GM19239 (cell line): ENCODE results near the gene MGRN1.
A peak's percentile ranks its signal among the peaks of the same experiment; 100 is the strongest.

Experiments
- DNase-seq: peaks from one replicate; pipeline ENCODE4 v3.0.0; 2011; ENCODE audit warnings: low spot score; ENCODE audit not compliant: insufficient read length
- FAIRE-seq: peaks from 2 replicates; lab custom pipeline; 2011; peaks lifted over from hg19 to GRCh38; lab: Jason Lieb, UNC

The MGRN1 gene

DNA sequence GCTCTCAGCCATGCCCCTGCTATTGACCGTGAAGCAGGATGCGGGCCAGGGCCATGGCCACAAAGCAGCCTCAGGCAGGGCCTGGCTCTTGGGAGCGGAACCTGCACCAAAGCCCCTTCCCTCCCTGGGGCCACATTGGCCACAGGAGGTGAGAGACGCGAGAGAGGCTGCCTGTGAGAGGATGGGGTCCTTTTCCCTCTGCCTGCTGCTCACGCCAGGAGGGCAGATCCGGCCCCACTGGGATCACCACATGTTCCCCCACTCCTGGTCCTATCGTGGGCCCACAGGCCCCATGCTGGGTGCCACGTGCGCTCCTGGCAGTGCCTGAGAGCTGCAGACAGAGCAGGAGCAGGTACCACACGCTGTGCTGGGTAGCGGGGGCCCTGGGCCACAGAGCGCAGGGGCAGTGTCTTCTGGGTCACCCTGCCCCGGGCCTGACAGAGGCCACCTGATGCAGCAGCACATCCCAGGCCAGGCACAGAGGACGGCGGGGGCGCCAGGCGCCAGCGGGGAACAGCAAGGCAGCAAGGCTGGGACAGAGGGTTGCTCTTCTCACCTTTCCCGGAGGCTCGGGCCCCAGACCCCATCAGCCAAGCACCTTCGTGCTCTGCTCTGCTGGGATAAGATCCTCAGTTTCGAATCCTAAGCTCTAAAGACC lies 59.6 kb downstream of the MGRN1 start:
- DNase-seq (no peak), FAIRE-seq (no peak)

GRCh38 chr16:4684763-4685162 lies 60.1 kb downstream of the MGRN1 start:
- FAIRE-seq (no peak), DNase-seq (no peak)

- no peak for DNase-seq
- no peak for FAIRE-seq
Measured at GRCh38 chr16:4685292-4685691, 60.7 kb downstream of the MGRN1 start.

DNA sequence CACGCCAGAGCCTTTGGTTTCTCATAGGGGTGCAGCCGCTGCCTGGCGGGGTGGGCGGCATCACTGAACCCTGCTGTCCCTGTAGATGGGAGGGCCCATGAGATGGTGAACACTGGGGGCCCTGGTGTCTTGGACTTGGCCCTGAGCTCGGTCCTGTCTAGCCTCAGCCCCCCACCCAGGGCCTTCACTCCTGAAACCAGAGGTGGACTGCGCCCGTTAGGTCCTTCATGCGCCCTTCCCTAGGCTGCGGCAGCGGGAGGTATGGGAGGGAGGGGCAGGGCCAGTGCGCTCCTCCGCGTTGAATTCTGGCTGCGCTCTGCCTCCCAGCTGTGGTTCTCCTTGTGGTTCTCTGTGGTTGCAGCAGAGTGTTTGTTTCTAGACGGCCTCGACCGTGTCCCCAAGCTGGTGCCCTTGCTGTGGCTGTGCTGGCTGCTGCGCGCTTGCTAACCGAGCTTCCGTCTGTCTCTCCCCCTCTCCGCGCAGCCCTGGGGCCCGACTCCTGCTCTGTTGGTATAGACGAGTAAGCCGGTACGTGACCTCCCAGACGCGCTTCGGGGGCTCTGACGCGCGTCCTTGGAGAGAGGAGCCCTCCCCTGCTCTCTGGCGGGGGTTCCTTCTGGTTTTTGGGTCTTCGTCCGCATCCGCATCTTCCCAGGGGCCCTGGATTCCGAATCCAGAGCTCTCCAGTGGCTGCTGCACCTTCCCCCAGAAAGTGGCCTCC lies 61.3 kb downstream of the MGRN1 start:
- no peak for DNase-seq
- no peak for FAIRE-seq

- DNase-seq (no peak), FAIRE-seq (no peak)
Measured at GRCh38 chr16:4686497-4687210, 62.0 kb downstream of the MGRN1 start.

DNA sequence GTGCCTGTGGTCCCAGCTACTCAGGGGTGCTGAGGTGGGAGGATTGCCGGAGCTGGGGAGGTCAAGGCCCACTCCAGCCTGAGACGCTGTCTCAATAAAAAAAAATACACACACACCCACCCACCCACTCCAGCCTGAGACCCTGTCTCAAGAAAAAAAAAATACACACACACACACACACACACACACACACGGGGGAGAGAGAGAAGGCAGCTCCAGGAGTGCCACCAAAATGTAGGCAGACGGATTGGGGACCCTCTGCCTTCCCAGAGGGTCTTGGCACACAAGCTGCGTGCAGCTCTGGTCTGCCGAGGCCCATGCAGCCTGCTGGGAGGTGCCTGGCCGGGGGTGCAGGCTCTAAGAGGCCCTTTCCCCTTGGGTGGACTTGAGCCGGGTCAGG lies 62.8 kb downstream of the MGRN1 start:
- DNase-seq (no peak), FAIRE-seq (no peak)

GRCh38 chr16:4687946-4688673 lies 63.5 kb downstream of the MGRN1 start:
- FAIRE-seq (no peak), DNase-seq (no peak)

DNA sequence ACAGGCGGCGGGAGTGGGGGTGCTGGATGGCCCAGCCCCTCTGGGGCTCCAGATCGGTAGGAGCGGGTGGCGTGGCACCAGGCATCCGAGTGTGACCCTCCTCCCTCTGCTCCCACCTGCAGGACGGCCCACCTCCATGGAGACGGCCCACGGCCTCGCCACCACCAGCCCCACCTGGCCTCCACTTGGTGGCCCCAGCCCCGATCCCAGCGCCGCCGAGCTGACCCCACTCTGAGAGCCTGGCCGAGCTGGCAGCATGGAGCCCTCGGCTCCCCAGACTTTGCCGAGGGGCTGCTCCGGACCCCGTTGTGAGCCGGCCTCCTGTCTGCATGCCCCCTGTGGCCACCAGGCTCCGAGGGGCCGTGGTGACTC lies 64.0 kb downstream of the MGRN1 start:
- DNase-seq (no peak), FAIRE-seq (no peak)

DNA sequence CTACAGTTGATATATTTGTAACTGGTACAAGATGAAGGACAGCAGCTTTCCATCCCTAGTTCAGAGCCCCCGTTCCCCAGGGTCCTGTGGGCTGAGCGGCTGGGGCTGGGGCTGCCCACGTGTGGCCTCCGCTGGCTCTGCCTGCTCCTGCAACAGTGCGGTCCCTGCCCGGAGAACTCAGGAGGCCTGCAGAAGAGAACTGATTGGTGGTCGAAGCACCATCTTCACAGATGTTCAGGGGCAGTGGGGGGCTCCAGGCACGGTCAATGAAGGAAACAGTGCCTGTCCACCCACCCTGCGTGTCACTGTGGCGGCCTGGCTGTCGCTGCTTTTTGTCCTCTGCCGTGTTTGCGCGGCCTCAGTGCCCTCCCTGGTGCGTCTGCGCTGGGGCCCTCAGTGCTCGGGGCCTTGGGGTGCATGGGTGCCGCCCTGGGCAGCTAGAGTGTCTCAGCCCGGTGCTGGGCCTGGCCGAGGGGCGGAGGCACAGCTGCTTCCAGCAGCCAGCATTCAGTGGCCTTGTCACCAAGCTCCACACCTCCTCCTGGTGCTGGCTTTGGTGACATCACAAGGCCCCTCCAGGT lies 64.6 kb downstream of the MGRN1 start:
- FAIRE-seq (no peak), DNase-seq (no peak)

GRCh38 chr16:4689864-4690704 lies 65.5 kb downstream of the MGRN1 start:
- FAIRE-seq, result no peak
- DNase-seq, result no peak

DNA sequence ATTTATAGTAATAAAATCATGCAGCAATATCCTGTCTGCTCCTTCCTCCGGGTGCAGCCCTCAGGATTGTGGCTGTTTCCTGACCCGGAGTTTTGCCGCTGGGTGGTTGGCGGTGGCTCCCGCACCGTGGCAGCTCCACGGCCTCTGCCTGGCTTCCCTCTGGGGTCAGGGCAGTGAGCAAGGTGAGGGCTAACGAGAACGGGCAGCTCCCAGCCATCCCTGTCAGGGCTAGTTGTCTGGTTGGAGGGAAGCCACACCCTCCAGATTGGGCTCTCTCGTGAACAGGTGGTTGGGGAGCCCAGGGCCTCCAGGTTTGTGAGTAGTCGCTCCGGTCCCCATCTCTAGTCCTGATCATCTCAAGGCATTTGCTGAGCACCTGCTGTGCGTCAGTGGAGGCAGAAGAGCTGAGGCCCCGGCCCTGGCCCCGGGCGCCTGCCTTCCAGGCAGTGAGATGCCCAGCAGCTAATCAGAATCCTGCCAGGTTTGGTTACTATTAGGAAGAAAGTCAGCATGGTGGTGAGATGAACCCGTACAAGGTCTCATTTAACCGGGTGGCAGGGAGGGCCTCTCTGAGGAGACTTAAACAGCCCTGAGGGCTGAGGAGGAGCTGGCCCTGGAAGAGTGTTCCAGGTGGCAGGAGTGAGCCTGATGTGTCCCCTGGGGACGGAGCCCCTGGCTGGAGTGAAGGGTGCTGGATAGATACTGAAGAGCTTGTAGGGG lies 66.5 kb downstream of the MGRN1 start:
- DNase-seq, result no peak
- no peak for FAIRE-seq

DNA sequence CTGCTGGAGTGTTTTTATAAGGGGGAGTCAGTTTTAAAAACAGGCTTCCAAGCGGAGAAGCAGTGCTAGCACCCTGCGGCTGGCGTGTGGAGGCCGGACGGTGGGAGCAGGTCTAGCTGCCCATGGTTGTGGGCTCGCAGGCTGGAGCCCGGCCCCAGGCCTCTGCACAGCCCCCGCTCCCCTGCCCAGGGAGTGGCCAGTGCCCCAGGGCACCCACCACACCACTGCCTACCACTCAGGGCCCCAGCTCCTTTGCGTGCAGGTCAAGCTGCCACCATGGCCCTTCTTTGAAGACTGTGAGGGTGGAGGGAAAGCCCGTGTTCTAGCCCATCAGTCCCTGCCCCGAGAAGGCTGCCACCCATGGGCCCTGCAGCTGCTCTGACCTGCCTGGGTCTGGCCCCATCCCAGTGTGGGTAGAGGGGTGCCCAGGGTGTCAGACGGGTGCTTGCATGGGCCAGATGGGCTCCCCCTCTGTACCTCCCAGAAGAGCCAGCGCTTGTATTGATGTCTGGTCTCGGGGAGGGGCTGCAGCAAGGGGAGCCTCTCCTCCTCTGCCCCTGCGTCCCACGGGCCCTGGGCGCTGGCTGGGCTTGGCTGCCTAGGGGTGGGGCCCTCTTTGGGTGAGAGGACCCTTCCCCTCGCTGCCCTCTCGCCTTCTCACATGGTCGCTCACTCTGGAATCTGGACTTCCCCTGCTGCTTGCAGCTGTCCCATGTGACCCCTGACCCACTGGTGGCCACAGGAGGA lies 67.2 kb downstream of the MGRN1 start:
- DNase-seq, result no peak
- FAIRE-seq, result no peak

GRCh38 chr16:4692460-4693295 lies 68.1 kb downstream of the MGRN1 start:
- peak; percentile 42 for FAIRE-seq
- DNase-seq, result no peak

DNA sequence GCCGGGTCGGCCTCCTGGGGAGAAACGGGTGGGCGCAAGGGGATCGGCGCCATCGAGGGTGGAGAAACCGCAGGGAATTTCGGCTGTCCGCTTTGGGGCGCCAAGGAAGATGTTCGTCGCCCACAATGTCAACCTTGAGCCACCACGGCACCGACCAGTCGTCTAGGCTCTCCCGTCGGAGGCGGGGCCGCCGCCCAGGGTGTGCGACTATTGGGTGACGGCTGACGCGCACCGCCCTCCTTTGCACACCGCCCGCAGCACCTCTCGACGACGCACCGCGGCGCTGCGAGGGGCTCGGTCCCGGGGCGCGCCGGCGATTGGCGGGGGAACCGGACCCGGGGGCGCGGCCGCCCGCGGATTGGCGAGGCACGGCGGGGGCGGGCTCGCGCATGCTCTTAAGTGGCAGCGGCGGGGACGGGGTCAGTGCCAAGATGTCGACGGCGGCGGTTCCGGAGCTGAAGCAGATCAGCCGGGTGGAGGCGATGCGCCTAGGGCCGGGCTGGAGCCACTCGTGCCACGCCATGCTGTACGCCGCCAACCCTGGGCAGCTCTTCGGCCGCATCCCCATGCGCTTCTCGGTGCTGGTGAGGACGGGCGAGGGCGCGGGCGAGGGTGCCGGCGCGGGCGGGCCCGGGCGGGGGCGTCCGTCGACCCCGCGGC lies 68.8 kb downstream of the MGRN1 start, which contains the start of gene NUDT16L1:
NUDT16L1 (plus strand) TSS at position 267 of the 660 bp plus-strand sequence; CDS start at position 432, 165 bp downstream.
- DNase-seq (peak; percentile 99), FAIRE-seq (peak; percentile 98)

GRCh38 chr16:4693956-4694641 lies 69.5 kb downstream of the MGRN1 start:
- no peak for FAIRE-seq
- peak; percentile 71 for DNase-seq
